Erythroblast (primary cell): Measurements from ENCODE around the gene NSD2.

ENCODE experiments used
- GATA1 ChIP-seq: IDR thresholded peaks from 2 replicates; pipeline ENCODE4 v1.6.1; 2011; ENCODE audit warnings: low read depth, mild to moderate bottlenecking, control low read depth, low read length, moderate library complexity
- POLR2A ChIP-seq: IDR thresholded peaks from 2 replicates; pipeline ENCODE4 v1.6.1; 2011; ENCODE audit warnings: mild to moderate bottlenecking, low read length

- TF ChIP-seq POLR2A = no peak
- no peak for TF ChIP-seq GATA1
These were observed 26.8 kb downstream of the NSD2 start for GRCh38 chr4:1898007-1898406.
